Parathyroid adenoma (tissue), 2 donors: ENCODE data around the gene CELSR2.

Experiments used
- H2AFZ ChIP-seq: fragments of 300-600 bp; sonication (generic); one replicate; pipeline ENCODE4 v1.7.0; 2017; ENCODE audit warnings: antibody characterized with exemption, mild to moderate bottlenecking
- H3K27ac ChIP-seq: fragments of 300-600 bp; sonication (generic); one replicate; pipeline ENCODE4 v1.7.0; 2017
- H3K27me3 ChIP-seq: fragments of 300-600 bp; sonication (generic); one replicate; pipeline ENCODE4 v1.7.0; 2017; ENCODE audit warnings: low read length; ENCODE audit not compliant: control insufficient read depth, insufficient read depth
- H3K36me3 ChIP-seq: fragments of 300-600 bp; sonication (generic); one replicate; pipeline ENCODE4 v1.7.0; 2017; ENCODE audit warnings: low read length; ENCODE audit not compliant: control insufficient read depth, insufficient read depth
- H3K4me1 ChIP-seq: fragments of 300-600 bp; sonication (generic); one replicate; pipeline ENCODE4 v1.7.0; 2017; ENCODE audit warnings: control low read depth
- H3K4me2 ChIP-seq: fragments of 300-600 bp; sonication (generic); one replicate; pipeline ENCODE4 v1.7.0; 2017; ENCODE audit warnings: low read length
- H3K4me3 ChIP-seq: fragments of 300-600 bp; sonication (generic); one replicate; pipeline ENCODE4 v1.7.0; 2017; ENCODE audit warnings: low read depth, low read length
- H3K79me2 ChIP-seq: fragments of 300-600 bp; sonication (generic); one replicate; pipeline ENCODE4 v1.7.0; 2017; ENCODE audit warnings: control low read depth
- H3K9ac ChIP-seq: fragments of 300-600 bp; sonication (generic); one replicate; pipeline ENCODE4 v1.7.0; 2017; ENCODE audit warnings: mild to moderate bottlenecking
- H3K9me3 ChIP-seq: fragments of 300-600 bp; sonication (generic); one replicate; pipeline ENCODE4 v1.7.0; 2017; ENCODE audit warnings: low read length; ENCODE audit not compliant: control insufficient read depth
- CTCF ChIP-seq: fragments of 300-600 bp; sonication (generic); IDR thresholded peaks from one replicate; pipeline ENCODE4 v1.7.0; 2017; ENCODE audit warnings: antibody characterized with exemption, mild to moderate bottlenecking
- donor health status: primary hyperparathyroidism.

The CELSR2 gene

GRCh38 chr1:109271458-109271857 is 22.1 kb downstream of the CELSR2 start:
- no peaks in the 10 kb centered on the region for H3K9me3 ChIP-seq
- H3K27ac ChIP-seq, result no peak overlapping the region
- no peak overlapping the region for H3K4me2 ChIP-seq
- H3K4me1 ChIP-seq, result no peaks in the 10 kb centered on the region
- no peak overlapping the region for H2AFZ ChIP-seq
- no peaks in the 10 kb centered on the region for H3K79me2 ChIP-seq
- H3K36me3 ChIP-seq, result no peaks in the 10 kb centered on the region
- no peak overlapping the region for H3K4me3 ChIP-seq
- no peak overlapping the region for H3K9ac ChIP-seq
- H3K27me3 ChIP-seq, result no peaks in the 10 kb centered on the region
- TF ChIP-seq CTCF, result no peak

GRCh38 chr1:109272021-109272799 is 22.9 kb downstream of the CELSR2 start:
- no peak overlapping the region for H3K4me3 ChIP-seq
- H3K79me2 ChIP-seq, result no peaks in the 10 kb centered on the region
- H3K9ac ChIP-seq, result no peak overlapping the region
- no peaks in the 10 kb centered on the region for H3K27me3 ChIP-seq
- H2AFZ ChIP-seq, result no peak overlapping the region
- H3K36me3 ChIP-seq, result no peaks in the 10 kb centered on the region
- peaks cover 2% of the 10 kb centered on the region for H3K4me1 ChIP-seq
- H3K27ac ChIP-seq, result no peak overlapping the region
- H3K9me3 ChIP-seq, result no peaks in the 10 kb centered on the region
- no peak overlapping the region for H3K4me2 ChIP-seq
- no peak for TF ChIP-seq CTCF

- H3K4me3 ChIP-seq, result no peak overlapping the region
- H3K9me3 ChIP-seq, result no peaks in the 10 kb centered on the region
- TF ChIP-seq CTCF, result no peak
- no peak overlapping the region for H2AFZ ChIP-seq
- H3K36me3 ChIP-seq, result no peaks in the 10 kb centered on the region
- no peak overlapping the region for H3K27ac ChIP-seq
- H3K4me1 ChIP-seq, result peaks cover 3% of the 10 kb centered on the region
- no peaks in the 10 kb centered on the region for H3K79me2 ChIP-seq
- no peaks in the 10 kb centered on the region for H3K27me3 ChIP-seq
- no peak overlapping the region for H3K4me2 ChIP-seq
- H3K9ac ChIP-seq, result no peak overlapping the region
Measured at GRCh38 chr1:109272831-109273547, 23.6 kb downstream of the CELSR2 start.

- Histone ChIP-seq H3K4me2 (no peak overlapping the region), H2AFZ (no peak overlapping the region), H3K4me3 (no peak overlapping the region), H3K4me1 (peaks cover 3% of the 10 kb centered on the region), H3K9me3 (no peaks in the 10 kb centered on the region), H3K36me3 (no peaks in the 10 kb centered on the region), H3K79me2 (no peaks in the 10 kb centered on the region), H3K9ac (no peak overlapping the region), H3K27ac (no peak overlapping the region), H3K27me3 (no peaks in the 10 kb centered on the region)
- no peak for TF ChIP-seq CTCF
Measured at GRCh38 chr1:109273570-109274288, 24.4 kb downstream of the CELSR2 start.
